HG02571 (cell line): Measurements from ENCODE around the gene ATP5MC2.
"Not testable (repeated sequence)": the region's sequence is repeated elsewhere in the genome, so short reads cannot be mapped to it uniquely, and the experiment has no call there.

Source experiments
- ATAC-seq: cut with Tn5 transposase; IDR thresholded peaks from one replicate; pipeline ENCODE4 v1.9.1; 2021; ENCODE audit warnings: mild to moderate bottlenecking, moderate library complexity; ENCODE audit not compliant: unreplicated experiment

The ATP5MC2 gene

GRCh38 chr12:53653595-53653994 is 22.3 kb downstream of the ATP5MC2 start:
- ATAC-seq: no peak

GRCh38 chr12:53652366-53652765 is 23.5 kb downstream of the ATP5MC2 start:
- no peak for ATAC-seq

DNA sequence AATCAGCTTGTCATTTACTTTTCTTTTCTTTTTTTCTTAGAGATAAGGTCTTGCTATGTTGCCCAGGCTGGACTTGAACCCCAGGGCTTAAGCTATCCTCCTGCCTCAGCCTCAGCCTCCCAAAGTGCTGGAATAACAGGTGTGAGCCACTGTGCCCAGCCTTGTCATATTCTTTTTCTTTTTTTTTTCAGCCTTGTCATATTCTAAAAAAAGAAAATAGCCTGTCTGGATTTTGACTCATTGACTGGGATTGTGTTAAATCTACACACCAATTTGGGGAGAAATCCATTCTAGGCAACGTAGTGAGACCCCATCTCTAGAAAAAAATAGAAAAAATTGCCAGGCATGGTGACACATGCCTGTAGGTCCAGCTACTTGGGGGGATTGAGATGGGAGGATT is 24.1 kb downstream of the ATP5MC2 start:
- ATAC-seq: no peak

DNA sequence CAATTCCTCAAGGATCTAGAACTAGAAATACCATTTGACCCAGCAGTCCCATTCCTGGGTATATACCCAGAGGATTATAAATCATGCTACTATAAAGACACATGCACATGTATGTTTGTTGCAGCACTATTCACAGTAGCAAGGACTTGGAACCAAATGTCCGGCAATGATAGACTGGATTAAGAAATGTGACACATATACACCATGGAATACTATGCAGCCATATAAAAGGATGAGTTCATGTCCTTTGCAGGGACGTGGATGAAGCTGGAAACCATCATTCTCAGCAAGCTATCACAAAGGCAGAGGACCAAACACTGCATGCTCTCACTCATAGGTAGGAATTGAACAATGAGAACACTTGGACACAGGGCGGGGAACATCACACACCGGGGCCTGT is 29.6 kb downstream of the ATP5MC2 start:
- not testable (repeated sequence) for ATAC-seq

- ATAC-seq: no peak
Observed at GRCh38 chr12:53645165-53645564, 30.7 kb downstream of the ATP5MC2 start.

DNA sequence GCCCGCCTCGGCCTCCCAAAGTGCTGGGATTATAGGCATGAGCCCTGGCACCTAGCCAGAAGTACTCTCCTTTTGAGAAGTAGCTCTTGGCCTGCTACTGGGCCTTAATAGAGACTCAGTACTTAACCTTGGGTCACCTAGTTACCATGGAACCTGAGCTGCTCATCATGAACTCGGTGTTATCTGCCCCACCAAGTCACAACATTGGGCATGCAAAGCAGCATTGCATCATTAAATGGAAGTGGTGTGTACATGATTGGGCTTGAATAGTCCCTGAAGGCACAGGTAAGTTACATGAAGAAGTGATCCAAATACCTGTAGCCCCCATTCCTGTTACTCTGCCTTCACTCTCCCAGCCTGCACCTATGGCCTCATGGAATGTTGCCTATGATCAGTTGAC is 31.8 kb downstream of the ATP5MC2 start:
- ATAC-seq: no peak

- no peak for ATAC-seq
Observed at GRCh38 chr12:53643232-53643979, 32.5 kb downstream of the ATP5MC2 start.

GRCh38 chr12:53638057-53638456 is 37.8 kb downstream of the ATP5MC2 start:
- no peak for ATAC-seq

DNA sequence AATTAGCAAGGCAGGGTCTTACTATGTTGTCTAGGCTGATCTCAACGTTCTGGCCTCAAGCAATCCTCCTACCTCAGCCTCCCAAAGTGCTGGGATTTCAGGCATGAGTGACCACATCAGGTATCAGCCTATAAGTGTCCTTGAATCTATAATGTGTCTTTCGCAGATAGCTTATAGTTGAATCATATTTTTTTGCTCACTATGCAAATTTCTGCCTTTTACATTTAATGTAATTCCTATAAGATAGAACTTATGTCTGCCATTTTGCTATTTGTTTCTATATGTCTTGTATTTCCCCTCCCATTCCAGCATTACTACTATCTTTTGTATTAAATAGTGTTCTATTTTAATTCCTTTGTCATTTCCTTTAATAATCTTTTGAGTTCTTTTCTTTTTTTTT is 39.2 kb downstream of the ATP5MC2 start:
- no peak for ATAC-seq

- ATAC-seq: not testable (repeated sequence)
Observed at GRCh38 chr12:53635708-53636107, 40.2 kb downstream of the ATP5MC2 start.

- ATAC-seq: no peak
Observed at GRCh38 chr12:53631721-53632120, 44.2 kb downstream of the ATP5MC2 start.

DNA sequence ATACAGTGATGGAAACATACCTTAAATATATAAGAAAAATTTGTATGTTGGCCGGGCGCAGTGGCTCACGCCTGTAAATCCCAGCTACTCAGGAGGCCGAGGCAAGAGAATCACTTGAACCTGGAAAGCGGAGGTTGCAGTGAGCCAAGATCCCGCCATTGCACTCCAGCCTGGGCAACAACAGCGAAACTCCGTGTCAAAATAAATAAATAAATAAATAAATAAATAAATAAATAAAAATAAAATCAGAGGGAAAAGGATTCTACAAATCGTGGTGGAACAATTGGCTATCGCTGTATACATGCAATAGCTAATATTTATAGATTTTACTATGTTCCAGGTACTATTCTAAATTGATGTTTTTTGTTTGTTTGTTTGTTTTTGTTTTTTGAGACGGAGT is 48.0 kb downstream of the ATP5MC2 start:
- no peak for ATAC-seq

DNA sequence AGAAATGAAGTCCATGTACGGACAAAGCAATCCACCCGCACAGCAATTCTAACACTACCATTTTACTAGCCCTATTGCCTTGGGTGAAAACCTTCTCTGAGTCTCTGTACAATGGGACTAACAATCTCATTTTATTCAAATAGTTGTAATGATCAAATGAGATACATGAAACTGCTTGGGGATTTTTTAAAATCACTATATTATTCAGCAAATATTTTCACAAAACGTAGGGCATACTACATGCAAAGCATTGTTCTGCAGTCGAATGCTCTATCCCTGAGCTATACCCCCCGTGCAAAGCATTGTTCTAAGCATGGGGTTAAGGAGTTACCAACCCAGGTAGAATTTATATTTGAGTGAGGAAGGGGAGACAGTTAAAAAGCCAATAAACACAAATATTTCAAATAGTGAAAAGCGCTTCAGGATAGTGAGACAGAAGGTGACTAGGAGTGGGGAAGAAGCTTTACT is 49.1 kb downstream of the ATP5MC2 start:
- ATAC-seq: peak; percentile 1

- ATAC-seq: peak; percentile 95
Observed at GRCh38 chr12:53625946-53626701, 49.8 kb downstream of the ATP5MC2 start, which contains the start of gene ATF7. Gene ATF7, minus strand, starts transcription at chr12:53626382. Its CDS starts 25,382 bp downstream, at chr12:53601000.

- ATAC-seq: no peak
Observed at GRCh38 chr12:53625373-53625945, 50.4 kb downstream of the ATP5MC2 start.

- no peak for ATAC-seq
Observed at GRCh38 chr12:53624956-53625355, 50.9 kb downstream of the ATP5MC2 start.

- no peak for ATAC-seq
Observed at GRCh38 chr12:53624458-53624857, 51.4 kb downstream of the ATP5MC2 start.

DNA sequence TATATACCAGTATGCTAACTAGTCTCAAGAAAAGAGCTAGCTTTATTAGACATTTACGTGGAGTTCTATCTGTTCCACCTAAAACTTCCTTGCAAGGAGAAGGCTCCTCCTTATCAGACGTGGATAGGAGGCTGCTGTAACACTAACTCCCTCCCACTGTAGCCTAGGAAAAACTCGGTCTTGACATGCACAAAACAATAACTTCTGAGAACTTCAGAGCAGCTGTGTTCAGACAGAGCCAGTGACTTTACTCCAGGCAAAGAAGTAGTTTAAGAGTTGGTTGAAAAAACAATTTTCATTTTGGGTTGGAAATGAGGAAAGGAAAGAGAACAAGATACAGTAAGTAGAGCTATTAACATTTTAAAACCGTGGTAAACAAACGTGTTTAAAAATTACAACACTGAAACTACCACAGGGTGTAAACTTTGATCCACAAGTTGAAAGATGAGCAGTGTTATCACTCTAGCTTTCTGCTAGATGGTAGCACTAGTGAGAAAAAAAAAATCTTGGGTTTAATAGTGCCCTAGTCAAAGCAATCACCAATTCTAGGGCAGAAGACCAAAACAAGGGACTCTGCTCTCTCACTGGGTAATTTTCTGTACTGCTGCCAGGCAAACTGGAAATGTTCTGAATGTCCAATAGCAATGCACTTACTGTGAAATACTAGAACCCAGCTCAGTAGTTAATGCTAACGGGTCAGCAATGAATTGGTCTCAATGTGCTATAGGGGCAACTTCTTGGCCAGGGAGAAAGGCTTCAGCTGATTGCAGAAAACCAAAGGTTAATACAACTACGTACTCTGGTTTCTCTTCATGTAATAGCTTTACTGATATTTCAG is 52.1 kb downstream of the ATP5MC2 start:
- no peak for ATAC-seq

- no peak for ATAC-seq
Observed at GRCh38 chr12:53622724-53623123, 53.2 kb downstream of the ATP5MC2 start.

- ATAC-seq: no peak
Observed at GRCh38 chr12:53618275-53618674, 57.6 kb downstream of the ATP5MC2 start.

DNA sequence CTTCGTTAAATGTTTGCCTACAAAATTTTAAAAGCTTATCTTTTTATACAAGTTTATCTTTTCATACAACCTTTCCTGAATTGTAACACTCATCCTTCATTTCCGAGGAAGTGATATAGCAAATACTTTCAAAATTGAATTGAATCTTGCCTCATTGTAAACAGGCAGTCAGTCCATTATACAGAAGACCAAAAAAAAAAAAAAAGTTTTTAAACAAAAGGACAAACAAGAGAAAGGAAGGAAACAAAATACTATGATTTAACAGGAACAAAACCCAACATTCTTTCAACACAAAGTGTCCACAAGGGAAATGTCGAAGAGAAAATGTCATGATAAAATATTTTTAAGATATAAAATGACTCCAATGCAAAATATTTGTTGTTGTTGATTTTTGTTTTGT is 58.2 kb downstream of the ATP5MC2 start:
- no peak for ATAC-seq
